Right lobe of liver (tissue), 6 donors: ENCODE data around the gene CLCNKB. TPM values are rescaled to one million over a fixed set of nuclear protein-coding genes. Genes with fewer than 3 reads are reported as not detected.

Source experiments
- ATAC-seq, 4 donors: fragments of 200-7000 bp; cut with Tn5 transposase; one replicate each; pipeline ENCODE4 v1.9.1; 2020; ENCODE audit warnings: mild to moderate bottlenecking in 4 of 4, moderate library complexity in 4 of 4
- DNase-seq, 3 donors: peaks; one replicate each; pipeline ENCODE4 v3.0.0-alpha.2; 2020
- H3K27ac ChIP-seq, 3 donors: fragments of 200-600 bp; one replicate each; pipeline ENCODE4 v1.8.0; 2022
- H3K27me3 ChIP-seq, 2 donors: fragments of 200-600 bp; one replicate each; pipeline ENCODE4 v1.8.0; 2022
- H3K36me3 ChIP-seq, 4 donors: fragments of 200-600 bp; sonication (generic) in 1 of 4; one replicate each; pipeline versions ENCODE4 v1.5.1 to v1.8.0; 2017 to 2022; ENCODE audit warnings: control low read depth in 1 of 4
- H3K4me1 ChIP-seq, 4 donors: fragments of 200-600 bp; sonication (generic) in 1 of 4; one replicate each; pipeline versions ENCODE4 v1.5.1 to v1.8.0; 2017 to 2022; ENCODE audit warnings: control low read depth in 1 of 4
- H3K4me3 ChIP-seq, 3 donors: fragments of 200-600 bp; one replicate each; pipeline ENCODE4 v1.8.0; 2022
- H3K9me3 ChIP-seq, 4 donors: fragments of 200-600 bp; sonication (generic) in 1 of 4; one replicate each; pipeline versions ENCODE4 v1.5.1 to v1.8.0; 2017 to 2022; ENCODE audit warnings: control low read depth in 1 of 4
- POLR2A ChIP-seq: fragments of 450-650 bp; IDR thresholded peaks from one replicate; pipeline ENCODE4 v1.6.1; 2017; ENCODE audit warnings: antibody characterized with exemption, mild to moderate bottlenecking
- WGBS: methylation state at CpG from one replicate; pipeline ENCODE4 v1.1.6; 2018; ENCODE audit warnings: low coverage, low lambda C conversion rate; ENCODE audit not compliant: insufficient coverage; ENCODE audit errors: missing lambda C conversion rate; 5-methylcytosine and 5-hydroxymethylcytosine counted together
- intact Hi-C, 2 donors: fragments of 100-400 bp; cut with DNase I; formaldehyde crosslinking; loops; one replicate each; pipeline versions ENCODE4 v1.11.2 to v1.14.1; 2022
- total RNA-seq, 6 experiments: library from RNA; depleted of rRNA in 2 of 6; stranded (reverse); fragments of >200 nt in 2 of 6; fragmentation: NEBNext Ultra II Directional in 3 of 6; extraction: Animal tissue kit (Norgen Biotek cat#: 25700) in 3 of 6; gene quantifications; one replicate each; pipeline versions ENCODE4 v1.1.0 to v1.2.4, GENCODE V29; 2016 to 2023
- TF ChIP-seq, protein P1 (sequence below), 4 donors: fragments of 200-600 bp in 3 of 4; fragments of 450-650 bp in 1 of 4; IDR thresholded peaks; one replicate each; pipeline versions ENCODE4 v1.5.1 to v1.8.0; 2016 to 2022; ENCODE audit warnings: antibody characterized with exemption in 4 of 4, mild to moderate bottlenecking in 2 of 4
- donor health status: DM: no; HTN: yes; CAD: no.
- donor health status: DM: no; HTN: no; CAD: no.
- donor health status: DM: no; HTN: no; CAD: no.
- donor health status: DM: no; HTN: yes; CAD: no.
- donor health status: DM: no; HTN: yes; CAD: no.

Gene CLCNKB
- total RNA-seq, 6 experiments from 2014 or later = not detected

DNA sequence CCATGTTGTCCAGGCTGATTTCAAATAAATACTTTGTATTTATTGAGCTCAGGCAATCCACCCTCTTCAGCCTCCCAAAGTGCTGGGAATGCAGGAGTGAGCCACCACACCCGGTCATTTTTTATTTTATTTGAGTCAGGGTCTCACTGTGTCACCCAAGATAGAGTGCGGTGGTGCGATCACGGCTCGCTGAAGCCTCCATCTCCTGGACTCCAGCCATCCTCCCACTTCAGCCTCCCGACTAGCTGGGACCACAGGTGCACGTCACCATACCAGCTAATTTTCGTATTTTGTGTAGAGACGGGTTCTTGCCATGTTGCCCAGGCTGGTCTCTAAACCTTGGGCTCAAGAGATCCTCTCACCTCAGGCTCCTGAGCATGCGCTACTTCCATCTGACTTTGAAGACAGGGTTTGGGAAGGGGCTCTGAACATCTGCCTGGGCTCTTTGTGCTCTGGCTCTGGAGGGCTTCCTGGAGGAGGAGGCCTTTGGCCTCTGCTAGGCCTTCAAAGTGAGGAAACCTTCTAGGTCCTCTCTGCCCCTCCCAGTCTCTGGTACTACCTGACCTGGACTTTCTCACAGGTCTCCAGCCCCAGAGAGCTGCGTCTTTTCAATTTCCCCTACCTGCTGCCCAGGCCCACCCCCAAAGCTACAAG lies 31.5 kb upstream of the CLCNKB start:
- WGBS = 86% methylated on average over 9 of the region's 11 CpGs
- H3K4me3 ChIP-seq = no peak overlapping the region
- no peaks in the 10 kb centered on the region for H3K27me3 ChIP-seq
- no peak for ATAC-seq
- DNase-seq = peak in 1 of 3 donors; percentile 2
- no peak for TF ChIP-seq POLR2A
- TF ChIP-seq, protein P1, sequence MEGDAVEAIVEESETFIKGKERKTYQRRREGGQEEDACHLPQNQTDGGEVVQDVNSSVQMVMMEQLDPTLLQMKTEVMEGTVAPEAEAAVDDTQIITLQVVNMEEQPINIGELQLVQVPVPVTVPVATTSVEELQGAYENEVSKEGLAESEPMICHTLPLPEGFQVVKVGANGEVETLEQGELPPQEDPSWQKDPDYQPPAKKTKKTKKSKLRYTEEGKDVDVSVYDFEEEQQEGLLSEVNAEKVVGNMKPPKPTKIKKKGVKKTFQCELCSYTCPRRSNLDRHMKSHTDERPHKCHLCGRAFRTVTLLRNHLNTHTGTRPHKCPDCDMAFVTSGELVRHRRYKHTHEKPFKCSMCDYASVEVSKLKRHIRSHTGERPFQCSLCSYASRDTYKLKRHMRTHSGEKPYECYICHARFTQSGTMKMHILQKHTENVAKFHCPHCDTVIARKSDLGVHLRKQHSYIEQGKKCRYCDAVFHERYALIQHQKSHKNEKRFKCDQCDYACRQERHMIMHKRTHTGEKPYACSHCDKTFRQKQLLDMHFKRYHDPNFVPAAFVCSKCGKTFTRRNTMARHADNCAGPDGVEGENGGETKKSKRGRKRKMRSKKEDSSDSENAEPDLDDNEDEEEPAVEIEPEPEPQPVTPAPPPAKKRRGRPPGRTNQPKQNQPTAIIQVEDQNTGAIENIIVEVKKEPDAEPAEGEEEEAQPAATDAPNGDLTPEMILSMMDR (IDR thresholded peaks at IDR 0.05) = no peak
- intact Hi-C loops = no loop called here
- no peak overlapping the region for H3K27ac ChIP-seq
- H3K9me3 ChIP-seq = no peaks in the 10 kb centered on the region
- no peaks in the 10 kb centered on the region for H3K36me3 ChIP-seq
- H3K4me1 ChIP-seq = peaks cover 0 to 11% (median 2%) of the 10 kb centered on the region in 4 donors

DNA sequence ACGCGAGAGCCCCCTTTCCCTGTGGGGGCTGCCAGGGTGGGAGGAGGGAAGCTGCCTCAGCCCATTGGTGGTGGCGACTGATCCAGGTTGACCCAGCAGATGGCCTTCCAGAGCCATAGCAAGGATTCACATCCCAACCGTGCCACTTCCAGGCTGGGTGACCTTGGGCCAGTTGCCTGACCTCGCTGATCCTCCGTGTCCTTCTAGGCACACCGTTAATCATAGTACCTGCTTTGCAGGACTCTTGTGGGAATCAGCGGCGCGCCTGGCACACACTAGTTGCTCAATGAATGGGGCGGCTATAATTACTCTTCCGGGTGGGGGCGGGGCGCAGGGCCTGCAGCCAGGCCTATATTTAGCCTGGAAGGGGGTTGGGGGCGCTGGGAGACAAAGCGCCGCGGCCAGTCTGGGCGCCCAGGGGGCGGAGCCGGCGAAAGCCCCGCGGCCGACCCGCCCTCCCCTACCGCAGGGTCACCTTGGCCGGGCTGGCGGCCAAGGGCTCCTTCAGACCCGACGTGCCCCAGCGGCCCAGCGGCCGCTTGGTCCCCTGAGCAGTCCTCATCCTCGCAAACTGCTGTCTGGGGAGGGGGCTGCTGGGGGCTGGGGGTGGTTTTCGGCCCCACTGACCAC lies 30.9 kb upstream of the CLCNKB start:
- WGBS = 3% methylated on average over 5 of the region's 36 CpGs
- intact Hi-C loops = no loop called here
- peak; percentile 70 to 77 (median 70) for DNase-seq

DNA sequence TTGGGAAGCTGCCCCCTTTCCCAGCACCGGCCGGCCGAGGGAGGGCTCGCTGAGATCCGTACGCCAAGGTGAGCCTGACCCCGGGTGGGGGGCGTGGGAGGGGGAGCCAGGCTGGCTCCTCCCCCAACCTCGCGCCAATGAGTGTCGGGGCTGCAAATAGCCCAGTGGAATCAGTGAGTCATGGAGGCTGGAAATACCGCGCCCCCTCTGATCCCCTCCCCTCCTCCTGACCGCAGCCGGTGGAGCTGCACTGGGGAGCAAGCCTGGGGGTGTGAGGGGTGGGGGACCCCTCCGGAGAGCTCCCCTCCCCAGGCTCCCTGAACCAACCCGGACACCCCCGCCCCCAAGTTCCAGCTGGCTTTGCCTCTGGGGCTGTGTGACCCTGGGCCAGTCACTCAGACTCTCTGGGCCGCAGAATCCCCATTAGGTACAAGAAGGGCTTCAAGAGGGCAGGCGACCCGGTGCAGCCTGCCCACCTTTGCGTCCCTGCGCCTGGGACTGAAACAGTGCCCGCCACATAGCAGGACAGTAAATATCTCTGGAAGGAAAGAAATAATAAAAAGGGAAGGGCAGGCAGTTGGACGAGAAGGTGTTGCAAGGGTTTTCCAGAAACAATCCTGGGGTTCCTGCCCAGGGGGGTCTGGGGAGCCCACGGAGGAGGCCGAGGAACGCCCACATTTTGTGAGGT lies 30.2 kb upstream of the CLCNKB start:
- intact Hi-C loops = no loop called here

More for the DNA sequence above, 30.9 kb upstream of the CLCNKB start:
- Histone ChIP-seq H3K4me3 (peak overlapping the region; percentile 29 to 42 (median 34)), H3K27me3 (no peaks in the 10 kb centered on the region), H3K36me3 (no peaks in the 10 kb centered on the region), H3K27ac (peak overlapping the region in 1 of 3 donors; percentile 51), H3K9me3 (no peaks in the 10 kb centered on the region), H3K4me1 (peaks cover 0 to 11% (median 2%) of the 10 kb centered on the region in 4 donors)
- ATAC-seq = peak; percentile 64 to 79 (median 74)
- TF ChIP-seq, protein P1 (IDR thresholded peaks at IDR 0.05) = no peak
- no peak for TF ChIP-seq POLR2A

GRCh38 chr1:16013908-16014258 lies 29.7 kb upstream of the CLCNKB start:
- intact Hi-C loops = no loop called here
- 80% methylated on average over 2 of the region's 4 CpGs for WGBS

More for the DNA sequence above, 30.2 kb upstream of the CLCNKB start:
- TF ChIP-seq, protein P1 (IDR thresholded peaks at IDR 0.05) = no peak
- no peak for TF ChIP-seq POLR2A
- ATAC-seq = peak; percentile 2 to 60 (median 26)
- no peaks in the 10 kb centered on the region for H3K9me3 ChIP-seq
- no peaks in the 10 kb centered on the region for H3K36me3 ChIP-seq
- H3K4me3 ChIP-seq = peak overlapping the region; percentile 29 to 42 (median 34)
- peaks cover 0 to 11% (median 2%) of the 10 kb centered on the region in 4 donors for H3K4me1 ChIP-seq
- 21% methylated on average over 14 of the region's 28 CpGs for WGBS
- H3K27me3 ChIP-seq = no peaks in the 10 kb centered on the region
- DNase-seq = peak in 1 of 3 donors; percentile 55
- H3K27ac ChIP-seq = peak overlapping the region in 1 of 3 donors; percentile 51

More at GRCh38 chr1:16013908-16014258, 29.7 kb upstream of the CLCNKB start:
- Histone ChIP-seq H3K27ac (no peak overlapping the region), H3K27me3 (no peaks in the 10 kb centered on the region), H3K36me3 (no peaks in the 10 kb centered on the region), H3K4me3 (no peak overlapping the region), H3K4me1 (peaks cover 0 to 11% (median 2%) of the 10 kb centered on the region in 4 donors), H3K9me3 (no peaks in the 10 kb centered on the region)
- TF ChIP-seq, protein P1 (IDR thresholded peaks at IDR 0.05) = no peak
- TF ChIP-seq POLR2A = no peak
- DNase-seq = no peak
- ATAC-seq = no peak
